HG02759 (cell line): Measurements from ENCODE around the gene PTPN7.
"Not testable (repeated sequence)": the region's sequence is repeated elsewhere in the genome, so short reads cannot be mapped to it uniquely, and the experiment has no call there.

Source experiments
- ATAC-seq: cut with Tn5 transposase; IDR thresholded peaks from one replicate; pipeline ENCODE4 v1.9.1; 2021; ENCODE audit warnings: mild to moderate bottlenecking, moderate library complexity; ENCODE audit not compliant: unreplicated experiment

PTPN7 gene

DNA sequence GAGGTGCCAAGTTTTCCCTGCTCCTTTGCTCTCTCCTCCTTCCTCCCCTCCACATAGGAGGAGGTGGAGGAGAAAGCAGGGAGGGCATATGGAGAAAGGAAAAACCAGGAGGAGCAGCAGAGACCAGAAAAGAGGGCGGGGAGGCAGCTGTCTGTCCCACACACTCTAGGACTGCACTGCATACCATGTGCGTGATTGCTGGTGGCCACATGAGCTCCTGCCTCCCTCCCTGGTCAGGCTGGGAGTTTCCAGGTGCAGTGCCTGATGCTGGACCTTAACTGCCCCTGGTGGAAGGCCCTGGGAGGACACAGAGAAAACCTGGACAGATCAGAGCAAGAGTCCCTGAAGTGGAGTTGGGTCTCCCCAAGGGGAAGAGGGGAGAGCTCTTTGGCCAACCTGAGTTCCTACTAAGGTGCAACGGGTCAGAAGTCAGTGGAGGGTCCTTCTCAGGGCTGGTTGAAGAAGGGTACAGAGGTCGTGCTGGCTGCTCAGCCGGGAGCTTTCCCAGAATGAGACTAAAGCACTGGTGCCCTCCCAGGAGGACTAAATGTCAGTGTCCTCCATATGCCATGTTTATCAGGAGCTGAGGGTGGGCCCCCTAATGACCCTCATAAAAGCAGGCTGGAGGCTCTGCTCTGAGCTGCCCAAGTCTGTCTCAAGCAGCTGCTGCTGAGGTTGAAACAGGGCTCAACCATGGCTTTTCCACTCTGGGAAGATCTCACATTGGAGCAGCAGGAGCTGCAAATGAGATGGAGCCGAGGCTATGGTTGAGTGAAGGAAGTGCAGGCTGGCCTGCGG lies 29.7 kb upstream of the PTPN7 start:
- ATAC-seq, result no peak

DNA sequence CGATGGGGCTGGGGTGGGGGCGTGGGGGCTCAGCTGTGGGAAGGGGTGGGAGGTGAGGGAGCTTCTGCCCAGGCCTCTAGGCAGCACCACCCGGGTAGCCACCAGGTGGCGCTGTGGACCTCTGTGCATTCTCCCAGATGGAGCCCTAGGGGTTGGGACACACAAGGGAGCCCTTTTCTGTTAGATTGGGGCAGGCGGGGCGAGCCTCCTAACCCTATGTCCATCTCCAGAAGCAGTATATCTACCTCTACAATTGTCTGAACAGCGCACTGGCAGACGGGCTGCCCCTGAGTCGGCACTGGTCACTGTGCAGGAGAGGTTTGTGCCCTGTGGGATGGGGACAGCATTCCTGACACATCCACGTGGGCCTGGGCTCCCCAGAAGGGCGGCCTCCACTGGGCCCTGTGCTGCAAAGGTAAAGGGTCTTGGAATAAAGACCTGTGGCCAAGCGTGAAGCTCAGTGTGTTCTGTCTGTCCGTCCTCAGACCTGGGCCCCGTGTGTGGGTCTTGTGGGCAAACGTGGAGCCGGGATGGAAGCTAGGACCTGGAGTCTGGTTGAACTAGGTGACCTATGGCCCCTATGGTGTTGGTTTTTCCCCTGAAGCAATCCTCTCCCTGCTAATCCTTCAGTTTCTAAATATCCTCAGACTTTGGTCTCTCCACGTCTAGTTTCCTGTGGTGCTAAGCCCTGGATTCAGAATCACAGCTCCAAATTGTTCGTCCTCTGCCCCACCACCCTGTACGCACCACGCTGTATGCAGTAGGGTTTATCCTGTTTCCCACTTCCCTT lies 28.8 kb upstream of the PTPN7 start:
- ATAC-seq, result no peak

DNA sequence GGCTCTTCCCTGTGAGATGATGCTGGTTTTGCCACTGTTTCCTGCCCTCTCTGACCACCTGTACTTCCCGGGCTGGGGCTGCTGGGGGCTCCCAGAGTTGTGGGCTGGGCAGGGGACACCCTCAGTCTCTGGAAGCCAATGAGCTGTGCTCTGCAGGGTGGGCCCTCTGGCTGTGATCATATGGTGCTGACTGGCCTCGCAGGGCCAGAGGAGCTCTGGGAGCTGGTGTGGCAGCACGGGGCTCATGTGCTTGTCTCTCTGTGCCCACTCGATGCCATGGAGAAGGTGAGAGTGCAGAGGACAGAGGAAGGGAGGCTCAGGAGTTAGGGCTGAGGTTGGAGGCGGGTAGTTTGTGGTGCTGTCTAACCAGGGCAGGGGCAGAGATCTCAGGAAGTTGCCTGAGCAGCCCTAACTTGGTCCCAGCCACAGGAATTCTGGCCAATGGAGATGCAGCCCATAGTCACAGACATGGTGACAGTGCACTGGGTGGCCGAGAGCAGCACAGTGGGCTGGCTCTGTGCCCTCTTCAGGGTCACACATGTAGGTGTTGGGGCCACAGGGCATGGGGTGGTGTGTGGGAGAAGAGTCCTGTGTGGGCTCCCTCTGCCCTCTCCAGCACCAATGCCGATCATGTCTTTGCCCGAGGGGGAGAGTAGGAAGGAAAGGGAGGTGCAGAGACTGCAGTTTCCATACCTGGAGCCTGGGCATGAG lies 27.4 kb upstream of the PTPN7 start:
- ATAC-seq, result no peak

GRCh38 chr1:202187041-202187671 lies 26.8 kb upstream of the PTPN7 start:
- ATAC-seq, result no peak

- no peak for ATAC-seq
These were observed 25.9 kb upstream of the PTPN7 start for GRCh38 chr1:202186327-202186726.

GRCh38 chr1:202184750-202185460 lies 24.5 kb upstream of the PTPN7 start:
- ATAC-seq, result no peak

DNA sequence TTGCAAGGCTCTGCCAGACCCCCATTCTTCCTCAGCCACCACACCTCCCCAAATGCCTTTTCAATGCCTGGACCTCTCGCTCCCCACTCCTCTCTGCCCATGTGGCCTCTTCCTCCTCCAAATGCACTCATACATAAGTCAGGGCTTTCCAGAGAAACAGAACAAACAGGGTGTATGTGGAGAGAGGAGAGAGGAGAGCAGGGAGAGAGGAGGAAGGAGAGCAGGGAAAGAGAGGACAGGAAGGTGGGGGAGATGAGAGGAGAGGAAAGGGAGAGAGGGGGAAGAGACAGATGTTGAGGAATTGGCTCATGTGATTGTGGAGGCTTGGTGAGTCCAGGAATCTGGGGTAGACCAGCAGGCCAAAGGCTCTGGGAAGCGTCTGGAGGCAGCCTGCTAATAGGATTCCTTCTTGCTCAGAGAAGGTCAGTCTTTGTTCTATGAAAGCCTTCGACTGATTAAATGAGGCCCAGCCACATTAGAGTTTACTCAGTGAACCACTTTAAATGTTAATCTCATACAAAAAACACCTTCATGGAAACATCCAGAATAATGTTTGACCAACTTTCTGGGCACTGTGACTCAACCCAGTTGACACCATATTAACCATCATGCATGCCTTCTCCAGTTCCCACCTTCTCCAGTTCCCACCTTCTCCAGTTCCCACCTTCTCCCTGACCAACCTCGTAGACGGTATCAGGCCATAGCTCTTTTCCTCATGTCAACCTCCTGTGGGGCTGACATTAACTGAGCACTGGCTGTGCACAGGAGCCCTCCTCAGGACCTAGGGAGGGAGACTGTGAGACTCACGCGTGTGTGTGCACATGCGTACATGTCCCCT lies 21.9 kb upstream of the PTPN7 start:
- ATAC-seq, result no peak

DNA sequence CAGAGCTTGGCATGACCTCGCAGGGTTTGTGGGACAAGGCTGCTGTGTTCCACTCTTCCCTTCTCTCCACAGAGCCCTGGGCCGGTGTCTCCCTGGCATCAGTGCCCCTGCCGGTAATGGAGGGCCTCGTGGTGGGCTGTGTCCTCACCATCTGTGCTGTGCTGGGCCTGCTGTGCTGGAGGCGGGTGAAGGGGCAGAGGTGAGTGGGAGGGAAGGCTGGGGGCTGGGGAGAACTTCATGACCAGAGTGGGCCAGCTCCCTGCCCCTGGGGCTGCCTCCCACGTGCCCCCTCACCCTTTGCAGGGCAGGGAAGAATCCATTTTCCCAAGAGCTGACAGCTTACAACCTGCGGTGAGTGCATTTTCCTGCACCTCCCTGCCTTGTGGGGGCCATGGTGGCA lies 21.2 kb upstream of the PTPN7 start:
- ATAC-seq, result no peak

DNA sequence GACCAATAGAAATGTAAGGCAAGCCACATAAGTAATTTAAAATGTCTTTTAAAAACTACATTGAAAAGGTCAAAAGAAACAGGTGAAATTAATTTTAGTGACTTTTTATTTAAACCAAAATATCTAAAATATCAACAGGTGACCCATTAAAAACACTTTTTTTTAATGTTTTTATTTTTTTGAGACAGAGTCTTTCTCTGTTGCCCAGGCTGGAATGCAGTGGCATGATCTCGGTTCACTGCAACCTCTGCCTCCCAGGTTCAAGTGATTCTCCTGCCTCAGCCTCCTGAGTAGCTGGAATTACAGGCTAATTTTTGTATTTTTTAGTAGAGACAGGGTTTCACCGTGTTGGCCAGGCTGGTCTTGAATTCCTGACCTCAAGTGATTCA lies 20.3 kb upstream of the PTPN7 start:
- not testable (repeated sequence) for ATAC-seq

- ATAC-seq, result no peak
These were observed 19.7 kb upstream of the PTPN7 start for GRCh38 chr1:202179828-202180750.

DNA sequence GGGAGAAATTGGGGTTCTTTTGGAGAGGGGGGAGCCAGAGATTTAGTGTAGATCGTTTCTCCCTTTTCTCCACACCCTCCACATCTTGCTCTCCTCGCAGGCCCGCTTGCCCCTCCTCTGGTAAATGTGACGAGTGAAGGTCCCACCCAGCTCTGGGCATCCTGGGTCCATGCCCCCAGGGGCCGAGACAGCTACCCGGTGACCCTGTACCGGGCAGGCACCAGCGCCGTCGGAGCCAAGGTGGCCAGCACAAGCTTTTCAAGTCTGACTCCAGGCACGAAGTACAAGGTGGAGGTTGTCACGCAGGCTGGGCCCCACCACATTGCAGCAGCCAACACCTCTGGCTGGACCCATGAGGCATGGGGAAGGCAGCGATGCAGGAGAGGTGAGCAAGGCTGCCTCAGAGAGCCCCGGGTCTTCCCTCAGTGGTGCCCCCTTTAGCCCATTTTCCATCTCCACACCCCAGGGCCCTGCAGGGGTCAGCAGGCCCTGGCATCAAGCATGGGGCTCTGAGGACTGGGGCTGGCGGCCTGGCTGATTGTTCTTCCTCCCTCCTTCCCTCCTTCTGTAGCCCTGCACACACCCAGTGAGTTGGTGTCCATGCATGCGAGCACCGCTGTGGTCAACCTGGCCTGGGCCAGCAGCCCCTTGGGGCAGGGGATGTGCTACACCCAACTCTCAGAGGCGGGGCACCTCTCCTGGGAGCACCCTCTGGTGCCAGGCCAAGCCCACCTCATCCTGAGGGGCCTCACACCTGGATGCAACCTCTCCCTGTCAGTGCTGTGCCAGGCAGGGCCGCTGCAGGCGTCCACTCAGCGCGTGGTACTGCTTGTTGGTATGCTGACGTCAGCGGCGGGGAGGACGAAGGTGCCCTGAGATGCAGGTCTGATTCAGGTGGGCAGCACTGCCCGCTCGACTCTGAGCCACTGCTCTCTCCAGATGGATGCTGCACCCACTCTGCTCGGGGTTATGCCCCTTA lies 16.8 kb upstream of the PTPN7 start:
- no peak for ATAC-seq

GRCh38 chr1:202173993-202174392 lies 13.6 kb upstream of the PTPN7 start:
- no peak for ATAC-seq

GRCh38 chr1:202172015-202172355 lies 11.6 kb upstream of the PTPN7 start:
- ATAC-seq, result no peak

- no peak for ATAC-seq
These were observed 11.1 kb upstream of the PTPN7 start for GRCh38 chr1:202171292-202172014.

DNA sequence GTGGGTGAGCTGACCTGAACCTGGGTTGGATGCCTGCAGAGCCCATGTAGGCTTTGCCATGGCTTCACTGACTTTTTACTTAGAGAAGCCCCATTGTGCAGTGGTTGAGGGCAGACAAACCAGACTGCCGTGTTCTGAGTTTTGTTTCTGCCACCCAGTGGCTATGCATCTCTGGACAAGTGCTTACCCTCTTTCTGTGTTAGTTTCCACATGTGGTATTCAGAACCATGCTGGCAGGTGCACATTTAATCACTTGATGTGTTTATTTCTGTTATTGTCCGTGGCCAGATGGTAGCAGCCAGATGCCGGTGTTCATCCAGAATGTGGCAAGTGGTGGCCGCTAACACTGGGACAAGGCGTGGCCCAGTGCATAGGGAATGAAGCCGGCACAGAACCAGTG lies 10.3 kb upstream of the PTPN7 start:
- no peak for ATAC-seq

GRCh38 chr1:202168861-202169260 lies 8.5 kb upstream of the PTPN7 start:
- ATAC-seq, result no peak
